H1 (cell line): ENCODE results near the gene GATC.

ENCODE experiments used
- CTCF ChIP-seq, 3 experiments: IDR thresholded peaks; 1 replicate in 2 of 3; 2 replicates in 1 of 3; pipeline versions ENCODE4 v1.5.1 to v1.6.1; 2011; ENCODE audit warnings: low read length in 3 of 3, mild to moderate bottlenecking in 3 of 3, inconsistent platforms in 2 of 3, low read depth in 1 of 3, moderate library complexity in 1 of 3; ENCODE audit not compliant: insufficient read depth in 1 of 3; ENCODE audit errors: control extremely low read depth in 1 of 3
- EP300 ChIP-seq, 2 experiments: IDR thresholded peaks; 1 replicate in 1 of 2; 2 replicates in 1 of 2; pipeline ENCODE4 v1.6.1; 2011 to 2012; ENCODE audit warnings: low read depth in 2 of 2, low read length in 2 of 2, mild to moderate bottlenecking in 2 of 2, borderline replicate concordance in 1 of 2, inconsistent platforms in 1 of 2, moderate library complexity in 1 of 2
- JUND ChIP-seq: IDR thresholded peaks from 2 replicates; pipeline ENCODE4 v1.6.1; 2011; ENCODE audit warnings: mild to moderate bottlenecking, improper control_type of control experiment, low read length
- KDM1A ChIP-seq: fragments of 200-600, 300-600 bp; sonication (generic); IDR thresholded peaks from 2 replicates; pipeline ENCODE4 v1.7.1; 2016; ENCODE audit warnings: mild to moderate bottlenecking, low read length, borderline replicate concordance
- PHF8 ChIP-seq: fragments of 200-600 bp; sonication (generic); conservative IDR thresholded peaks from 2 replicates; pipeline ENCODE4 v1.7.1; 2012; ENCODE audit warnings: low read depth, mild to moderate bottlenecking, inconsistent platforms, low read length, moderate library complexity
- POLR2A ChIP-seq, 2 experiments: IDR thresholded peaks; 1 replicate in 1 of 2; 2 replicates in 1 of 2; pipeline ENCODE4 v1.6.1; 2011; ENCODE audit warnings: low read depth in 2 of 2, low read length in 2 of 2, mild to moderate bottlenecking in 2 of 2; ENCODE audit errors: control extremely low read depth in 1 of 2
- POLR2AphosphoS5 ChIP-seq: IDR thresholded peaks from 2 replicates; pipeline ENCODE4 v1.6.1; 2011; ENCODE audit warnings: low read depth, low read length
- RFX5 ChIP-seq: IDR thresholded peaks from 2 replicates; pipeline ENCODE4 v1.6.1; 2011; ENCODE audit warnings: low read depth, low read length, improper control_type of control experiment, borderline replicate concordance
- SUZ12 ChIP-seq: fragments of 200-600 bp; sonication (generic); IDR thresholded peaks from 2 replicates; pipeline ENCODE4 v1.6.1; 2012; ENCODE audit warnings: mild to moderate bottlenecking, inconsistent platforms, low read length, moderate library complexity, mixed read lengths
- TAF7 ChIP-seq: optimal IDR thresholded peaks from 2 replicates; pipeline ENCODE3; 2011; ENCODE audit warnings: low read depth, mild to moderate bottlenecking, inconsistent platforms, low read length, moderate library complexity, borderline replicate concordance
- TF ChIP-seq, protein P1 (sequence below): IDR thresholded peaks from 2 replicates; pipeline ENCODE4 v1.6.1; 2011; ENCODE audit warnings: low read length, improper control_type of control experiment

DNA sequence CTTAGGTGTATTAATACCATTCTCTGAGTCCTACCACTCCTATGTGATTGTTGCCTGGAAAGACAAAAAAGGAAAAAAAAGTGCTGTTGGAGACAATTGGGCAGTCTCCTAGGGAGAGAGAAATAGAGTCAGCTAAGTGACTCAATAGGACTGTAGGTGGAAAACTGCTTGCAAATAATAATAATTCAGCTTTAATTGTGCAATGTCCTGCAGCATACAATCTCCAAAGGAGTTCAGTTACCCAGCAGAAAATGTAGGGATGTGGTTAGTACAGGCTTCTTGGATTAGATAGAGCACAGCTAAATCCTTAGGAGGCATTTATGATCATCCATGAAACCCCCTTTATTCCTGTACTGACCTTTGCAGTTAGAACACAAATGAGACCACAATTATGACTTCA is 26.3 kb downstream of the GATC start:
- TF ChIP-seq KDM1A (no peak), CTCF (IDR thresholded peaks at IDR 0.05; ENCODE audit: control extremely low read depth in 1 of 3, insufficient read depth in 1 of 3, low read depth in 1 of 3, low read length in 3 of 3) (no peak), POLR2AphosphoS5 (no peak), PHF8 (no peak), POLR2A (IDR thresholded peaks at IDR 0.05; ENCODE audit: control extremely low read depth in 1 of 2, low read depth in 2 of 2, low read length in 2 of 2) (no peak), JUND (no peak), SUZ12 (no peak), EP300 (IDR thresholded peaks at IDR 0.05; ENCODE audit: borderline replicate concordance in 1 of 2, low read depth in 2 of 2, low read length in 2 of 2) (no peak), RFX5 (no peak), TAF7 (no peak)
- TF ChIP-seq, protein P1, sequence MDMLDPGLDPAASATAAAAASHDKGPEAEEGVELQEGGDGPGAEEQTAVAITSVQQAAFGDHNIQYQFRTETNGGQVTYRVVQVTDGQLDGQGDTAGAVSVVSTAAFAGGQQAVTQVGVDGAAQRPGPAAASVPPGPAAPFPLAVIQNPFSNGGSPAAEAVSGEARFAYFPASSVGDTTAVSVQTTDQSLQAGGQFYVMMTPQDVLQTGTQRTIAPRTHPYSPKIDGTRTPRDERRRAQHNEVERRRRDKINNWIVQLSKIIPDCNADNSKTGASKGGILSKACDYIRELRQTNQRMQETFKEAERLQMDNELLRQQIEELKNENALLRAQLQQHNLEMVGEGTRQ = no peak
